K562 (cell line): ENCODE measurements around the gene XRCC5. TPM values are rescaled to one million over a fixed set of nuclear protein-coding genes. Genes with fewer than 3 reads are reported as not detected.

Experiments
- ATAC-seq: fragments of 200-7000 bp; cut with Tn5 transposase; 3 replicates; pipeline ENCODE4 v1.9.1; 2020; ENCODE audit warnings: moderate library complexity
- BruUV-seq: library from RNA; stranded (reverse); fragments of 400-500 nt; replicated peaks from 2 replicates; lab custom pipeline; 2021; lab: Mats Ljungman, UMichigan
- CTCF ChIA-PET: fragments of 300-600 bp; formaldehyde crosslinking; extraction: SDS; loops from one replicate; lab custom pipeline; 2021; ENCODE audit warnings: low intra/inter-chr PET ratio; lab: Yijun Ruan, JAX
- POLR2A ChIA-PET: fragments of 300-600, 350-650 bp; sonication (Branson Sonifier 250); formaldehyde crosslinking; extraction: SDS; loops from one replicate; lab custom pipeline; 2021; ENCODE audit warnings: antibody characterized with exemption, inconsistent platforms; lab: Yijun Ruan, JAX
- DNase-seq, 4 experiments: peaks; one replicate each; pipeline versions ENCODE4 v3.0.0 to v3.0.0-alpha.2; 2011 to 2018; ENCODE audit warnings: low spot score in 3 of 4, mixed read lengths in 3 of 4; ENCODE audit errors: extremely low read depth in 1 of 4
- FAIRE-seq: peaks from 2 replicates; lab custom pipeline; 2011; peaks lifted over from hg19 to GRCh38; lab: Jason Lieb, UNC
- H2AFZ ChIP-seq: 2 replicates; pipeline ENCODE4 v1.6.0; 2011; ENCODE audit warnings: low read depth, low read length, control low read depth, inconsistent platforms
- H3K27ac ChIP-seq: fragments of 200-600 bp; 3 replicates; pipeline ENCODE4 v1.8.0; 2011; ENCODE audit warnings: low read depth, mild to moderate bottlenecking, control low read depth, inconsistent platforms, low read length, moderate library complexity, mixed read lengths; ENCODE audit errors: extremely low read depth
- H3K27me3 ChIP-seq, 2 experiments: fragments of 300-600 bp in 1 of 2; 2 replicates in 1 of 2; 3 replicates in 1 of 2; pipeline versions ENCODE4 v1.6.0 to v1.8.0; 2011; ENCODE audit warnings: inconsistent platforms in 2 of 2, low read length in 2 of 2, mild to moderate bottlenecking in 1 of 2, mixed read lengths in 1 of 2, moderate library complexity in 1 of 2; ENCODE audit not compliant: control insufficient read depth in 2 of 2, insufficient read depth in 2 of 2
- H3K36me3 ChIP-seq: fragments of 300-600 bp; 3 replicates; pipeline ENCODE4 v1.8.0; 2011; ENCODE audit warnings: mild to moderate bottlenecking, low read length, inconsistent platforms; ENCODE audit not compliant: control insufficient read depth, insufficient read depth
- H3K4me1 ChIP-seq, 2 experiments: fragments of 200-600 bp in 1 of 2; replicated peaks in 1 of 2; 2 replicates in 1 of 2; 3 replicates in 1 of 2; pipeline versions ENCODE4 v1.5.1 to v1.8.0; 2011; ENCODE audit warnings: inconsistent platforms in 2 of 2, low read length in 2 of 2, mild to moderate bottlenecking in 1 of 2, mixed read lengths in 1 of 2, moderate library complexity in 1 of 2; ENCODE audit not compliant: control insufficient read depth in 2 of 2, insufficient read depth in 2 of 2
- H3K4me2 ChIP-seq: 2 replicates; pipeline ENCODE4 v1.6.1; 2011; ENCODE audit warnings: low read length, control low read depth, inconsistent platforms, mixed read lengths; ENCODE audit not compliant: insufficient read depth
- H3K4me3 ChIP-seq: fragments of 200-600 bp; sonication (generic), shearing (Covaris generic); 2 replicates; pipeline ENCODE4 v1.5.1; 2016; ENCODE audit warnings: control low read depth, inconsistent platforms
- H3K79me2 ChIP-seq: fragments of 200-600 bp; 3 replicates; pipeline ENCODE4 v1.8.0; 2011; ENCODE audit warnings: low read length, inconsistent platforms; ENCODE audit not compliant: control insufficient read depth, insufficient read depth
- H3K9ac ChIP-seq, 2 experiments: 2 replicates each; pipeline versions ENCODE4 v1.6.0 to v1.6.1; 2011; ENCODE audit warnings: low read depth in 2 of 2, low read length in 2 of 2, control low read depth in 1 of 2, inconsistent platforms in 1 of 2, mild to moderate bottlenecking in 1 of 2, mixed read lengths in 1 of 2; ENCODE audit not compliant: insufficient read depth in 1 of 2
- H3K9me1 ChIP-seq: one replicate; pipeline ENCODE4 v1.6.0; 2011; ENCODE audit warnings: inconsistent platforms, mild to moderate bottlenecking, low read length, moderate library complexity; ENCODE audit not compliant: control insufficient read depth, insufficient read depth
- H3K9me3 ChIP-seq: replicated peaks from 2 replicates; pipeline ENCODE4 v1.5.1; 2011; ENCODE audit warnings: low read depth, low read length, inconsistent platforms; ENCODE audit not compliant: control insufficient read depth, insufficient read depth
- H4K20me1 ChIP-seq: replicated peaks from 2 replicates; pipeline ENCODE4 v1.6.1; 2011; ENCODE audit warnings: low read length, inconsistent platforms, mixed read lengths; ENCODE audit not compliant: control insufficient read depth, insufficient read depth
- CBX8 ChIP-seq: fragments of 200-600 bp; sonication (generic); IDR thresholded peaks from 2 replicates; pipeline ENCODE4 v1.6.1; 2012; ENCODE audit warnings: borderline replicate concordance, mixed run types, low read depth, mild to moderate bottlenecking, moderate library complexity, mixed read lengths, low read length, control low read depth, inconsistent platforms; ENCODE audit not compliant: poor library complexity, severe bottlenecking; ENCODE audit errors: extremely low read depth
- FOS ChIP-seq: IDR thresholded peaks from 3 replicates; pipeline ENCODE4 v1.6.1; 2011; ENCODE audit not compliant: insufficient read length; ENCODE audit errors: extremely low read depth
- GATA2 ChIP-seq: sonication (generic); formaldehyde crosslinking; IDR thresholded peaks from 2 replicates; pipeline ENCODE4 v1.4.0; 2020; ENCODE audit warnings: mild to moderate bottlenecking, missing genetic modification reagents
- JUN ChIP-seq, 2 experiments: sonication (generic) in 1 of 2; formaldehyde crosslinking in 1 of 2; IDR thresholded peaks; 2 replicates each; pipeline versions ENCODE4 v1.6.1 to v1.8.0; 2012 to 2022; ENCODE audit warnings: borderline replicate concordance in 2 of 2, mild to moderate bottlenecking in 2 of 2, improper control_type of control experiment in 1 of 2, low read depth in 1 of 2, low read length in 1 of 2, missing genetic modification reagents in 1 of 2
- NCOA1 ChIP-seq: fragments of 450-650 bp; IDR thresholded peaks from 2 replicates; pipeline ENCODE4 v1.6.1; 2016; ENCODE audit warnings: low read depth
- PHB ChIP-seq: fragments of 250-450 bp; sonication (Bioruptor Pico); IDR thresholded peaks from 2 replicates; pipeline ENCODE4 v1.5.0; 2021
- STAT6 ChIP-seq: sonication (generic); formaldehyde crosslinking; IDR thresholded peaks from 2 replicates; pipeline ENCODE4 v1.8.1; 2023; ENCODE audit warnings: mild to moderate bottlenecking, missing genetic modification reagents
- TAF1 ChIP-seq: IDR thresholded peaks from 2 replicates; pipeline ENCODE4 v1.6.1; 2011; ENCODE audit warnings: mild to moderate bottlenecking, low read length, moderate library complexity; ENCODE audit not compliant: insufficient read depth, control insufficient read depth, severe bottlenecking; ENCODE audit errors: extremely low read depth
- ZBTB17 ChIP-seq: fragments of 450-650 bp; formaldehyde crosslinking; IDR thresholded peaks from 2 replicates; pipeline ENCODE4 v1.4.0; 2020; ENCODE audit warnings: mild to moderate bottlenecking
- ZNF561 ChIP-seq: fragments of 450-650 bp; formaldehyde crosslinking; conservative IDR thresholded peaks from 2 replicates; pipeline ENCODE4 v1.4.0; 2020; ENCODE audit warnings: mild to moderate bottlenecking, moderate library complexity
- ZNF584 ChIP-seq: fragments of 200-800 bp; sonication (Bioruptor generic); IDR thresholded peaks from 2 replicates; pipeline ENCODE4 v1.6.1; 2016; ENCODE audit warnings: low read depth, mild to moderate bottlenecking, missing genetic modification characterization, missing compliant biosample characterization
- ZNF79 ChIP-seq: fragments of 250-450 bp; sonication (Bioruptor Pico); IDR thresholded peaks from 2 replicates; pipeline ENCODE4 v1.4.0; 2020; ENCODE audit warnings: low read depth, mild to moderate bottlenecking, moderate library complexity
- WGBS: fragments of 100-300 bp; shearing (Covaris generic); methylation state at CpG from one replicate; pipeline ENCODE4 v1.1.6; 2016; ENCODE audit warnings: low coverage, mixed read lengths; ENCODE audit not compliant: insufficient coverage; ENCODE audit errors: missing lambda C conversion rate; 5-methylcytosine and 5-hydroxymethylcytosine counted together
- in situ Hi-C: fragments of 300-500 bp; cut with MboI; formaldehyde crosslinking; loops from 4 replicates; pipeline ENCODE4 v1.15.0; 2018; ENCODE audit warnings: inconsistent platforms, mixed read lengths
- intact Hi-C: fragments of 100-400 bp; cut with micrococcal nuclease; formaldehyde crosslinking; loops from 2 replicates; pipeline ENCODE4 v1.14.2; 2022
- polyA plus RNA-seq, 8 experiments: library from polyadenylated mRNA; depleted of rRNA in 4 of 8; stranded (reverse) in 5 of 8; unstranded in 3 of 8; fragments of >200 nt; fragmentation: Nextera tagmentation in 2 of 8; fragmentation: Illumina TruSeq in 1 of 8; extraction: Ambion mirVana in 2 of 8; extraction: Trizol in 1 of 8; gene quantifications; 2 replicates each; pipeline versions ENCODE4 v1.2.1 to v1.2.3, GENCODE V29; 2011 to 2014; ENCODE audit warnings: inconsistent platforms in 1 of 8, missing spikeins in 1 of 8
- total RNA-seq, 7 experiments: library from RNA; depleted of rRNA in 6 of 7; stranded (reverse); fragments of >200 nt in 6 of 7; fragmentation: Illumina TruSeq in 2 of 7; extraction: Trizol in 2 of 7; gene quantifications; 2 replicates each; pipeline versions ENCODE4 v1.2.1 to v1.2.3, GENCODE V29; 2011 to 2021; ENCODE audit warnings: low replicate concordance in 1 of 7
- TF ChIP-seq, protein P1 (sequence below), 2 experiments: IDR thresholded peaks in 1 of 2; conservative IDR thresholded peaks in 1 of 2; 2 replicates each; pipeline ENCODE4 v1.6.1; 2016; ENCODE audit warnings: low read depth in 2 of 2, mild to moderate bottlenecking in 1 of 2, missing compliant biosample characterization in 1 of 2, missing genetic modification characterization in 1 of 2, moderate library complexity in 1 of 2

XRCC5 gene
- total and polyA plus RNA-seq, 9 of the 15 experiments (the other 6 are each of a cell fraction or from before 2014, with no cell fraction given), result 168 to 551 (median 297) TPM

GRCh38 chr2:216081487-216082116 lies 27.5 kb upstream of the XRCC5 start, which contains the start of the genes PECR and TMEM169:
Gene PECR, minus strand, starts transcription at chr2:216081809. Its CDS starts 68 bp downstream, at chr2:216081741.
Gene TMEM169, plus strand, starts transcription at chr2:216081919. Its CDS starts 14,045 bp downstream, at chr2:216095964.
- Histone ChIP-seq H4K20me1 (no peaks in the 10 kb centered on the region), H2AFZ (peak within 1 kb of the TSS; percentile 98), H3K27me3 (no peaks in the 10 kb centered on the region), H3K79me2 (no peaks in the 10 kb centered on the region), H3K9me3 (no peaks in the 10 kb centered on the region), H3K4me1 (peaks cover 10% of the 10 kb centered on the region in 2 experiments; a peak in 4 of 5 replicates), H3K4me2 (peak within 1 kb of the TSS; percentile 88), H3K36me3 (no peaks in the 10 kb centered on the region), H3K9me1 (no peaks in the 10 kb centered on the region), H3K4me3 (peak within 1 kb of the TSS; percentile 58), H3K27ac (peak within 1 kb of the TSS; percentile 6; the same call in 1 of the 3 replicates), H3K9ac (peak within 1 kb of the TSS; percentile 55 to 94)
- BruUV-seq, result no TSS peak
- intact Hi-C loops (no loop called here), in situ Hi-C loops (no loop called here)
- ChIA-PET CTCF (no interaction called here), POLR2A (interaction anchor here (0.9 to 1.1 kb wide), 4 partner anchors 11 to 33 kb away, joined by 3 to 5 read pairs (median 4); partner anchors contain the start of gene XRCC5)
- FAIRE-seq (no peak), DNase-seq (peak; percentile 79 to 89 (median 87)), ATAC-seq (peak; percentile 98)
- under 1% methylated on average over 16 of the region's 44 CpGs for WGBS
- TF ChIP-seq ZBTB17 (no peak), ZNF584 (CRISPR knock-in tag) (no peak), STAT6 (CRISPR knock-in tag) (no peak), NCOA1 (no peak), CBX8 (no peak), TAF1 (peak; percentile 31), ZNF79 (CRISPR knock-in tag) (no peak), PHB (CRISPR knock-in tag) (no peak), GATA2 (CRISPR knock-in tag) (no peak), FOS (no peak), JUN (IDR thresholded peaks at IDR 0.05; ENCODE audit: borderline replicate concordance, low read depth, low read length) (no peak), JUN (CRISPR knock-in tag; IDR thresholded peaks at IDR 0.05; ENCODE audit: borderline replicate concordance) (no peak), ZNF561 (CRISPR knock-in tag) (no peak)
- TF ChIP-seq, protein P1, sequence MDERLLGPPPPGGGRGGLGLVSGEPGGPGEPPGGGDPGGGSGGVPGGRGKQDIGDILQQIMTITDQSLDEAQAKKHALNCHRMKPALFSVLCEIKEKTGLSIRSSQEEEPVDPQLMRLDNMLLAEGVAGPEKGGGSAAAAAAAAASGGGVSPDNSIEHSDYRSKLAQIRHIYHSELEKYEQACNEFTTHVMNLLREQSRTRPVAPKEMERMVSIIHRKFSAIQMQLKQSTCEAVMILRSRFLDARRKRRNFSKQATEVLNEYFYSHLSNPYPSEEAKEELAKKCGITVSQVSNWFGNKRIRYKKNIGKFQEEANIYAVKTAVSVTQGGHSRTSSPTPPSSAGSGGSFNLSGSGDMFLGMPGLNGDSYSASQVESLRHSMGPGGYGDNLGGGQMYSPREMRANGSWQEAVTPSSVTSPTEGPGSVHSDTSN (CRISPR knock-in tag; IDR thresholded peaks at IDR 0.05; ENCODE audit: low read depth), result no peak
- TF ChIP-seq, protein P1 (tag; conservative IDR thresholded peaks at IDR 0.05; ENCODE audit: low read depth), result no peak
